HepG2 (cell line): ENCODE data around the gene IGSF8. TPM values are rescaled to one million over a fixed set of nuclear protein-coding genes. Genes with fewer than 3 reads are reported as not detected.

Experiments used
- TBP ChIP-seq: sonication (generic); formaldehyde crosslinking; IDR thresholded peaks from 2 replicates; pipeline ENCODE4 v1.5.0; 2020; ENCODE audit warnings: missing genetic modification reagents
- ZNF232 ChIP-seq: sonication (generic); formaldehyde crosslinking; IDR thresholded peaks from 2 replicates; pipeline ENCODE4 v1.4.0; 2020; ENCODE audit warnings: missing genetic modification reagents, borderline replicate concordance
- ZNF318 ChIP-seq: sonication (generic); formaldehyde crosslinking; IDR thresholded peaks from 2 replicates; pipeline ENCODE4 v1.4.0; 2020; ENCODE audit warnings: mild to moderate bottlenecking, missing genetic modification reagents
- ZNF510 ChIP-seq: sonication (generic); formaldehyde crosslinking; IDR thresholded peaks from 2 replicates; pipeline ENCODE4 v1.4.0; 2020; ENCODE audit warnings: low read depth, mild to moderate bottlenecking, missing genetic modification reagents
- ZNF574 ChIP-seq: sonication (generic); formaldehyde crosslinking; IDR thresholded peaks from 2 replicates; pipeline ENCODE4 v1.4.0; 2020; ENCODE audit warnings: missing genetic modification reagents
- ZNF646 ChIP-seq: sonication (generic); formaldehyde crosslinking; IDR thresholded peaks from 2 replicates; pipeline ENCODE4 v1.9.0; 2021; ENCODE audit warnings: mild to moderate bottlenecking, missing genetic modification reagents
- ZNF670 ChIP-seq: sonication (generic); formaldehyde crosslinking; IDR thresholded peaks from 2 replicates; pipeline ENCODE4 v1.8.0; 2022; ENCODE audit warnings: mild to moderate bottlenecking, missing genetic modification reagents, borderline replicate concordance
- ZNF703 ChIP-seq: sonication (generic); formaldehyde crosslinking; IDR thresholded peaks from 2 replicates; pipeline ENCODE4 v1.5.1; 2020; ENCODE audit warnings: missing genetic modification reagents, mild to moderate bottlenecking, moderate library complexity, borderline replicate concordance
- polyA plus RNA-seq, 8 experiments: library from polyadenylated mRNA; depleted of rRNA in 3 of 8; stranded (reverse) in 7 of 8; unstranded in 1 of 8; fragments of >200 nt; fragmentation: Illumina TruSeq in 4 of 8; extraction: Trizol in 4 of 8; gene quantifications; 2 replicates each; pipeline versions ENCODE4 v1.2.1 to v1.2.3, GENCODE V29; 2011 to 2016; ENCODE audit warnings: low read depth in 4 of 8, missing spikeins in 1 of 8, mixed read lengths in 1 of 8; ENCODE audit not compliant: insufficient read depth in 1 of 8
- total RNA-seq, 5 experiments: library from RNA; depleted of rRNA; stranded (reverse); fragments of >200 nt; fragmentation: Illumina TruSeq; extraction: Trizol; gene quantifications; 2 replicates each; pipeline ENCODE4 v1.2.3, GENCODE V29; 2016; ENCODE audit warnings: low read depth in 1 of 5

IGSF8 gene
- total and polyA plus RNA-seq, 2 of the 13 experiments (the other 11 are each of a cell fraction or from before 2014, with no cell fraction given), result 24.0 to 41.0 TPM

- TF ChIP-seq ZNF646 (CRISPR knock-in tag) (no peak), TBP (CRISPR knock-in tag) (no peak), ZNF318 (CRISPR knock-in tag) (no peak), ZNF232 (no peak), ZNF574 (CRISPR knock-in tag) (no peak), ZNF670 (CRISPR knock-in tag) (no peak), ZNF510 (CRISPR knock-in tag) (no peak), ZNF703 (CRISPR knock-in tag) (no peak)
Measured at GRCh38 chr1:160093069-160093395, 5.4 kb downstream of the IGSF8 start (continued).
